ENCODE measurements around the gene SCAF11. TPM values are rescaled to one million over a fixed set of nuclear protein-coding genes. Genes with fewer than 3 reads are reported as not detected.

SCAF11 gene
- total RNA-seq, 4 donors from 2014 or later, result 124 to 221 (median 167) TPM

GRCh38 chr12:45878630-45879255, 111.6 kb downstream of the SCAF11 start:
- no peak overlapping the region for H3K4me3 ChIP-seq
- H3K9me3 ChIP-seq, result no peaks in the 10 kb centered on the region
- no peaks in the 10 kb centered on the region for H3K27me3 ChIP-seq
- WGBS, result 64% methylated on average over 8 of the region's 8 CpGs
- TF ChIP-seq EP300 (IDR thresholded peaks at IDR 0.05), result no peak
- TF ChIP-seq POLR2AphosphoS5 (IDR thresholded peaks at IDR 0.05), result no peak
- TF ChIP-seq POLR2A (IDR thresholded peaks at IDR 0.05), result no peak
- TF ChIP-seq CTCF (IDR thresholded peaks at IDR 0.05), result no peak
- H3K36me3 ChIP-seq, result peaks cover 46% of the 10 kb centered on the region
- H3K4me1 ChIP-seq, result no peaks in the 10 kb centered on the region
- DNase-seq (ENCODE audit: low spot score in 2 of 2), result no peak
- H3K27ac ChIP-seq, result no peak overlapping the region

- no peaks in the 10 kb centered on the region for H3K9me3 ChIP-seq
- TF ChIP-seq POLR2AphosphoS5 (IDR thresholded peaks at IDR 0.05) (no peak), EP300 (IDR thresholded peaks at IDR 0.05) (no peak), CTCF (IDR thresholded peaks at IDR 0.05) (no peak), POLR2A (IDR thresholded peaks at IDR 0.05) (no peak)
- peaks cover 54% of the 10 kb centered on the region for H3K36me3 ChIP-seq
- no peak for DNase-seq (ENCODE audit: low spot score in 2 of 2)
- no peaks in the 10 kb centered on the region for H3K4me1 ChIP-seq
- H3K4me3 ChIP-seq, result no peak overlapping the region
- H3K27ac ChIP-seq, result no peak overlapping the region
- H3K27me3 ChIP-seq, result no peaks in the 10 kb centered on the region
- 97% methylated on average over 5 of the region's 5 CpGs for WGBS
Observed at GRCh38 chr12:45877069-45877468, 113.3 kb downstream of the SCAF11 start.

GRCh38 chr12:45872446-45872845, 117.9 kb downstream of the SCAF11 start:
- Histone ChIP-seq H3K27me3 (no peaks in the 10 kb centered on the region), H3K9me3 (no peaks in the 10 kb centered on the region), H3K4me3 (no peak overlapping the region), H3K4me1 (no peaks in the 10 kb centered on the region), H3K36me3 (peaks cover 61% of the 10 kb centered on the region), H3K27ac (no peak overlapping the region)
- WGBS, result 87% methylated on average over 7 of the region's 7 CpGs
- no peak for DNase-seq (ENCODE audit: low spot score in 2 of 2)
- TF ChIP-seq CTCF (IDR thresholded peaks at IDR 0.05) (no peak), EP300 (IDR thresholded peaks at IDR 0.05) (no peak), POLR2AphosphoS5 (IDR thresholded peaks at IDR 0.05) (no peak), POLR2A (IDR thresholded peaks at IDR 0.05) (no peak)

All from suprapubic skin (tissue), 4 donors.